Skeletal muscle tissue (tissue), 4 donors: ENCODE results near the gene SEC22A. TPM values are rescaled to one million over a fixed set of nuclear protein-coding genes. Genes with fewer than 3 reads are reported as not detected.

Experiments used
- H3K27ac ChIP-seq: one replicate; pipeline ENCODE4 v1.7.0; 2013; ENCODE audit warnings: mild to moderate bottlenecking, low read depth, low read length, inconsistent platforms
- H3K27me3 ChIP-seq, 3 donors: one replicate each; pipeline ENCODE4 v1.7.0; 2013; ENCODE audit warnings: low read length in 3 of 3; ENCODE audit not compliant: control insufficient read depth in 3 of 3, insufficient read depth in 3 of 3
- H3K36me3 ChIP-seq, 3 donors: one replicate each; pipeline ENCODE4 v1.7.0; 2013; ENCODE audit warnings: low read length in 3 of 3; ENCODE audit not compliant: control insufficient read depth in 3 of 3, insufficient read depth in 3 of 3
- H3K4me1 ChIP-seq, 3 donors: one replicate each; pipeline ENCODE4 v1.7.0; 2013; ENCODE audit warnings: low read length in 3 of 3, mild to moderate bottlenecking in 3 of 3; ENCODE audit not compliant: control insufficient read depth in 3 of 3, insufficient read depth in 3 of 3
- H3K4me3 ChIP-seq, 3 donors: one replicate each; pipeline ENCODE4 v1.7.0; 2013; ENCODE audit warnings: low read length in 3 of 3
- H3K9ac ChIP-seq, 3 donors: one replicate each; pipeline ENCODE4 v1.7.0; 2013; ENCODE audit warnings: low read length in 3 of 3, mild to moderate bottlenecking in 3 of 3, moderate library complexity in 2 of 3, low read depth in 1 of 3
- H3K9me3 ChIP-seq, 3 donors: one replicate each; pipeline ENCODE4 v1.7.0; 2013; ENCODE audit warnings: low read length in 3 of 3; ENCODE audit not compliant: control insufficient read depth in 3 of 3
- total RNA-seq: library from RNA; depleted of rRNA; stranded (reverse); fragments of >200 nt; gene quantifications from one replicate; pipeline ENCODE4 v1.2.3, GENCODE V29; 2014
- donor health status: Osteomylitis.

The SEC22A gene
- total RNA-seq, 1 donor from 2014 or later, result 54.8 TPM

DNA sequence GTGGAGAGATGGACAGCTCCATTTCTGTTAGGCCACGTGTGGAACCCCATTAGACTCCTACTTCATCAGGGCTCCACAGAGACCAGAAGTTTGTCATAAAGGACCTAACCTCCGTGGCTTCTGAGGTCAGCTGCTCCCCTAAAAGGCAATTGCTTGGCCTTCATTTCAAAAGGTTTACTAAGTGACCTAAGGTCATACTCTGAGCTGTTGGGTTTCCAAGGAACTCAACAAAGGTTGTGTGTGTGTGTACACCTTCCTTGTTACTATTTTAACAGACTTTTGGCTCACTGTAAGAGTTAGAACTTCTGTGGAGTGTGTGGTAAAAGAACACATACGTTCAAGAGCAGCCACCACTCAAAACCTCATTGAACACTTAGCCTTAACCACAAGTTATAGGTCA lies 73.9 kb downstream of the SEC22A start:
- H3K27me3 ChIP-seq, result no peaks in the 10 kb centered on the region
- no peak overlapping the region for H3K4me3 ChIP-seq
- no peaks in the 10 kb centered on the region for H3K36me3 ChIP-seq
- no peak overlapping the region for H3K27ac ChIP-seq
- H3K4me1 ChIP-seq, result peaks cover 0 to 10% (median 3%) of the 10 kb centered on the region in 3 donors
- no peaks in the 10 kb centered on the region for H3K9me3 ChIP-seq
- no peak overlapping the region for H3K9ac ChIP-seq

DNA sequence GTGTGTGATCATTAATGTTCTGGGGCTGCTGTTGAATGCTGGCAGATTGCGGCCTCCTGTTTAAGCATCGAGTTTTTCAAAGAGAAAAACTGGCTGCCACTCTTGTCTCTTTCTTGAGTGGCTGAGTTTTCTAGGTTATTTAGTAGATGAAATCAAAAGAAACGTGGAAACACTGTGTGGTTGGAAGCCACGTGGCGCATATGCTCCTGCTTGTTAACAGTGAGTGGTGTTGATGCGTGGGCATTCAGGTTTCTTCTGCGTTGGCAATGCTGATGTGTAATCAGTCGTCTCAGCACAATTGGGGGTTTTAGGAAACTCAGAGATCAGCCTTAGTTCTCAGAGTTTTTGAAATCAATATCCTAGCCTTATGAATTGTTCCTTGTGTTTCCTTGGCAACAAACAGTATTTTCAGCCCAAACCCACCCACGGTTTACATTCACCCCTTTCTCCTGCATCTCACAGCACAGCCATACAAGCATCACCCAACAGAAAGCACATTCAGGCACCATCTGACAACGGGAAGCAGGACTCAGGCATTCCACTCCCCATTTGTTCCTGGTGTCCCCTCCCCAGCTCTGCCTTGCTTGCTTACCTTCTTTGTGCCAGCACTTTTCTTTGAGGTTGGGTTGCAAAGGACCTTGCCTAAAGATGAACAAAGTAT lies 74.7 kb downstream of the SEC22A start:
- H3K36me3 ChIP-seq, result peaks cover 0 to 1% (median 0%) of the 10 kb centered on the region in 3 donors
- H3K9me3 ChIP-seq, result no peaks in the 10 kb centered on the region
- H3K4me1 ChIP-seq, result peaks cover 0 to 9% (median 3%) of the 10 kb centered on the region in 3 donors
- no peak overlapping the region for H3K9ac ChIP-seq
- no peaks in the 10 kb centered on the region for H3K27me3 ChIP-seq
- no peak overlapping the region for H3K27ac ChIP-seq
- H3K4me3 ChIP-seq, result no peak overlapping the region

DNA sequence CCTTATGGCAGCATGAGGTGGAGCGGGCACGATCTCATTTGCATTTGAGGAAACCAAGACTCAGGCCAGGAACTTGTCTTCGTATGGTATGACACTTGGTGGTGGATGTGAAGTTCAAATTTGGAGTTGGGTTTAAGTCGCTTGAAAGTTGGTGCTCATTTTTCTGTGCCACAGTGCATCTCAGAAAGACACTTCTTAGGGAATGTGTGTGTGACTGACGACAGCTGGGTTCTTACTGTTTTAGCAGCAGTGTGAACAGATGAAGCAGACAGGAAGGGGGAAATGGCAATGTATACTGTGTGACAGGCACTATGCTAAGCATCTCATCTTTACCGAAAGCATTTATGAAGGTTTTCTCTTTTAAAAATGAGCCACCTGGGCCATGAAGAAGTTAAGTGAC lies 75.4 kb downstream of the SEC22A start:
- Histone ChIP-seq H3K4me1 (peaks cover 0 to 4% (median 0%) of the 10 kb centered on the region in 3 donors), H3K27me3 (no peaks in the 10 kb centered on the region), H3K4me3 (no peak overlapping the region), H3K9ac (no peak overlapping the region), H3K27ac (no peak overlapping the region), H3K36me3 (peaks cover 0 to 7% (median 4%) of the 10 kb centered on the region in 3 donors), H3K9me3 (no peaks in the 10 kb centered on the region)

DNA sequence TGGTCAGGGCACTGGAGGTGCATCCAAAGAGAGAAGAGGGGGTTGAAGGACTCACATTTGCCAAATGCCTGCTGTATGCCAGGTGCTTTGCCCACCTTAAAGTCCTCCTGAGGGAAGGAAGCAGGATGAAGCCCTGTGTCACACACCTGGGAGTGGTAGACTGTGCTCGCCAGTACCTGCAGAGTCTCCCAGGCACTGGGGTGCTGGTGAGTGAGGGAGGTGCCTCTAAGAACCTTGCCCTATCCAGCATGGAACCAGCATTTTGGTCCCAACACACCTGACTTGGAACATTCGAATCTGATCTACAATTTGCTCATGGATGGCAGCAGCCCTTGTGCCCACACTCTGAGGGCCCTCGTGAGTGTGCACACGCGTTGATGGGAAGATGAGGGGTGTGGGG lies 76.7 kb downstream of the SEC22A start:
- no peak overlapping the region for H3K27ac ChIP-seq
- H3K9ac ChIP-seq, result no peak overlapping the region
- no peaks in the 10 kb centered on the region for H3K9me3 ChIP-seq
- H3K4me1 ChIP-seq, result peaks cover 0 to 1% (median 0%) of the 10 kb centered on the region in 3 donors
- peaks cover 0 to 11% (median 4%) of the 10 kb centered on the region in 3 donors for H3K36me3 ChIP-seq
- H3K27me3 ChIP-seq, result no peaks in the 10 kb centered on the region
- no peak overlapping the region for H3K4me3 ChIP-seq

DNA sequence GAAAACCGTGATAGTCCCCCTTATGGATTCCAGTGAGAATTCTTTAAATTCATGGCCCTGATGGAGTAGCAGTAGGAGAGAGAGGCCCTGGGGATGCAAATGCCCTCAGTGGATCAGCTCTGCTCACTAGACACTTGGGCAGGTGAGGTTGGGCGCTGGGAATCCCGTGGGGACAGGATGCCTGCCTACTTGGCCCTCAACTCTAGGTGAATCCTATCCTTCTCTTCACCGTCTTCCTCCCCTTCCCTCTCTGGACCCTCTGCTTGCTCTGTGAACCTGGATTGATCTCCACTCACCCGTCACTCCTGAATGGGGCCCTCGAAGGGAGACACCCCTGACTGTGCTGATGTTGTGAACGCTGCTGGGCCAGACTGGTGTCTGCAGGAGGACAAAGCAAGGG lies 77.4 kb downstream of the SEC22A start:
- no peaks in the 10 kb centered on the region for H3K9me3 ChIP-seq
- no peak overlapping the region for H3K27ac ChIP-seq
- no peaks in the 10 kb centered on the region for H3K4me1 ChIP-seq
- peaks cover 0 to 11% (median 4%) of the 10 kb centered on the region in 3 donors for H3K36me3 ChIP-seq
- no peaks in the 10 kb centered on the region for H3K27me3 ChIP-seq
- no peak overlapping the region for H3K9ac ChIP-seq
- no peak overlapping the region for H3K4me3 ChIP-seq

DNA sequence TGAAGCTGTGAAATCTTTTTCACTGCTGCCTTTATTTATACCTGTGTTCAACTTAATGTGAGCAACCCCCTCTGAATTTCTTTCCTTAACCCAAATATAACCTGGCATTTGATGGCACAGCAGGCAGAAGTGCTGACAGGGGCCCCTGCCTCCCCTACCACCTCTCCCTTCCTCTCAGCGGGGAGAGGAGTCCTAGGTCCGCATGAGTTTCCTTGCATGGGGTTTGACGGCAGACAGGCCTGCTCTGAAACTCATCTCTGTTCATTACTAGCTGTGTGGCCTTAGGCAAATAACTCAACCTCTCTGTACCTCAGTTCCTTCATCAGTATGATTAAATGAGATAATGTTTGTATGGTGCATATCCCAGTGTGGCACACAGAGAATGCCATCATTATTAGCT lies 79.7 kb downstream of the SEC22A start:
- Histone ChIP-seq H3K9me3 (no peaks in the 10 kb centered on the region), H3K27ac (no peak overlapping the region), H3K36me3 (peaks cover 0 to 11% (median 4%) of the 10 kb centered on the region in 3 donors), H3K27me3 (no peaks in the 10 kb centered on the region), H3K4me3 (no peak overlapping the region), H3K4me1 (peaks cover 0 to 5% (median 0%) of the 10 kb centered on the region in 3 donors), H3K9ac (no peak overlapping the region)

DNA sequence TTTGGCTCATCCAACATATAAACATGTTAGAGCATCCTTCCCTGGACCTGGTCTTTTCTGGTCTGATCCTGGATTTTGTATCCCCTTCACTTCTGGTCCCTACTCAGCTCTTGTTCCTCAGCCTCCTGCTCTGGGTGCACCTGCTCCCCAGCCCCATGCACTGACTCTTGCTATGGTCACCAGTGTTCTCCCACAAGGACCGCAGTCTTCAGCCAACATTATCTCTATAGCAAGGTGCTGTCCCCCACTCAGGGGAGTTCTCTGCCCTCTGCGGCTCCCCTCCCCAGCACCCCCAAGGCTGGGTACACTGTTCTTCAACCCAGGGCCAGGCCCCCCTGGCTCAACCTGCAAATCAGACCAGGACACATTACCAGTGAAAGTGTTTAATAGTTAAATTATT lies 80.2 kb downstream of the SEC22A start:
- no peaks in the 10 kb centered on the region for H3K27me3 ChIP-seq
- no peak overlapping the region for H3K4me3 ChIP-seq
- H3K4me1 ChIP-seq, result peaks cover 0 to 5% (median 0%) of the 10 kb centered on the region in 3 donors
- H3K9ac ChIP-seq, result no peak overlapping the region
- no peak overlapping the region for H3K27ac ChIP-seq
- no peaks in the 10 kb centered on the region for H3K9me3 ChIP-seq
- H3K36me3 ChIP-seq, result peaks cover 0 to 11% (median 4%) of the 10 kb centered on the region in 3 donors

DNA sequence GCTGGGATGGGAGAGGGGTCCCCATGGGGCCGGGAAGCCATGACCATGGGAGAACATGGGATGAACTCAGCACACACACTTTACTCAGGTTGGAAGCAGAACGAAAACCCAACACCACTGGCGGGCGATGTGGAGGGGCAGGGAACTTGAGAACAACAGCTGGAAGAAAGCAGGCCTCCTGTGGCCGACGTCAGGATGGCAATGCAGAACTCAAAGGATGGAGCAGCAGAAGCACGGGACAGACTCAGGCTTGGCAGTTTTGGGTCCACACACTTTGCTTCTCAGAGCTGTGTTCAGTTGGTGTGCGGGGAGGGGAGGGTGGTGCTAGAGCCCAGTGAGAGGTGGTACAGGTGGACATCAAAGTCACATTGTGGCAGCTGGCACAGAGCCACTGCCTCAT lies 80.7 kb downstream of the SEC22A start:
- H3K27me3 ChIP-seq, result no peaks in the 10 kb centered on the region
- no peaks in the 10 kb centered on the region for H3K9me3 ChIP-seq
- H3K9ac ChIP-seq, result no peak overlapping the region
- H3K4me1 ChIP-seq, result peaks cover 0 to 5% (median 0%) of the 10 kb centered on the region in 3 donors
- H3K36me3 ChIP-seq, result peaks cover 0 to 11% (median 4%) of the 10 kb centered on the region in 3 donors
- H3K27ac ChIP-seq, result no peak overlapping the region
- H3K4me3 ChIP-seq, result no peak overlapping the region

DNA sequence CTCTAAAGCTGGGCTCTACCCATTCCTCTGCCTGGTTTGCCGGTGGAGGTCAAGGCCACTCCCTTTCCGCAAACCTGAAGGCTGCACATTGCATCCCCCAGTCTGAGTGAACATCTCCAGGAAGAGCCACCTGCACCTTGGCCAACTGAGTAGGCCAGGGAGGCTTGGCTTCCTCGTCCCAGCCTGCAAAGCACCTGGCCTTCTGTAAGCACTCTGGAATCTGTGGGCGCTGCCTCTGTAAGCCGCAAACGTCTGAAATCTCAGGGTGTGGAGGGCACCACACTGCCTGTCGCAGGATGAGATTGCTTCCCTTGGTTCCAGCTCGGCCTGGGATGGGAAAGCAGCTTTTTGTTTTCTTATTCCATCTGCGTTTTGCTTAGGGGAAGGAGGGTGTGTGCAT lies 81.3 kb downstream of the SEC22A start:
- Histone ChIP-seq H3K4me1 (peaks cover 0 to 5% (median 0%) of the 10 kb centered on the region in 3 donors), H3K27me3 (no peaks in the 10 kb centered on the region), H3K9me3 (no peaks in the 10 kb centered on the region), H3K4me3 (no peak overlapping the region), H3K9ac (no peak overlapping the region), H3K36me3 (peaks cover 0 to 11% (median 4%) of the 10 kb centered on the region in 3 donors), H3K27ac (no peak overlapping the region)

DNA sequence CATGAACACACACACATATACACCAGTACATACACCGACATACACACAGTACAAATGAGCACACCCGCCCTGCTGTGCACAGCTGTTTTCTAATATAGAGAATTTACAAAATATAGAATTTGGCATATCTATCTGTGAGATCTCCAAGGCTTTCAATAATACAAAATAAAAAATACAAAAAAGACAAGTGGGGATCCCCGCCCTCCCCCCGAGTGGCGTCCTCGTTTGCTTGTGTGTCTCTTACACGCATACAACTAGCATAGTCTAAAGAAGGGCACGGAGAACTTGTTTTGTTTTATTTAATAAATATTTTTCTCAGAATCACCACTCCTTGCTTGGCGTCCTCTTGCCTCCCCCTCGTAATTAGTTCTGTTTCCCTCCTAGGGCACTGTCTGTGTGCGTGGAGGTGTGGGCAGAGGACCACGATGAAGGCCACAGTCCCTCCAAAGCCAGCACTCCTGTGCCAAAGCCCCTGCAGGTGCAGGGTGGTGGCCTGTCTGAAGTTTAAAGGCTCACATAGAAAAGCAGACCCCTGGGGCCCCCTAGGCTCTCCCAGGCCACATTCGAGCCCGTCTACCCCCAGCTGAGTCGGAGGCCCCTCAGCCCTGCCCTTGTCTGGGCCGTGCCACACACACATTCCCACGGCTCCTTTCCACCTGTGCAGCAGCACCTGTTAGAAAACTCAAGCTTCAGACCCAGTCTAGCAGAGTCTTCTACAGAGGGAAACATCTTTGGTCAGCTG lies 82.1 kb downstream of the SEC22A start:
- no peaks in the 10 kb centered on the region for H3K27me3 ChIP-seq
- H3K4me3 ChIP-seq, result no peak overlapping the region
- no peak overlapping the region for H3K9ac ChIP-seq
- peaks cover 0 to 5% (median 0%) of the 10 kb centered on the region in 3 donors for H3K4me1 ChIP-seq
- no peak overlapping the region for H3K27ac ChIP-seq
- H3K36me3 ChIP-seq, result peaks cover 0 to 11% (median 4%) of the 10 kb centered on the region in 3 donors
- no peaks in the 10 kb centered on the region for H3K9me3 ChIP-seq
